WI38 (cell line): Measurements from ENCODE around the gene FASTKD3.
A peak's percentile ranks its signal among the peaks of the same experiment; 100 is the strongest.

Source experiments
- H3K4me3 ChIP-seq: 2 replicates; pipeline ENCODE4 v1.5.1; 2011; ENCODE audit warnings: low read depth, mild to moderate bottlenecking, control low read depth, low read length
- TF ChIP-seq, protein P1 (sequence below): IDR thresholded peaks from 2 replicates; pipeline ENCODE4 v1.5.1; 2012; ENCODE audit warnings: low read depth, mild to moderate bottlenecking, control low read depth, low read length

The FASTKD3 gene

DNA sequence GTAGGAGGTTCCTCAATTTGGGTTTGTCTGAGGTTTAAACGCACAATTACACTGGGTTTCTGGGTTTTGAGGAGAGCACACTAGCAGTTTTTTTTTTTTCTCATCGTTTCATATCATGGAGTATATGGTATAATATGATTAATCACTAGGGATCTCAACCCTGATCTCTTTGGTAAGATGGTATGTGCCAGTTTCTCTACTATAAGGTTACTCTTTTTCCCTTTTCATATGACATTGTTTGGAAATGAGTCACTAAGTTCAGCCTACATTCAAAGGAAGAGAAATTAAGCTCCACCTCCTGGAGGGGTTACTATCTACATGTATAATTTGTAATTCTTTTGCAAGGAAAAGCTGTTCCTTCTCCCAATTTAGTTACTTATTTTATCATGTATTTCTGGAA, 35.3 kb upstream of the FASTKD3 start:
- no peak overlapping the region for H3K4me3 ChIP-seq
- TF ChIP-seq, protein P1, sequence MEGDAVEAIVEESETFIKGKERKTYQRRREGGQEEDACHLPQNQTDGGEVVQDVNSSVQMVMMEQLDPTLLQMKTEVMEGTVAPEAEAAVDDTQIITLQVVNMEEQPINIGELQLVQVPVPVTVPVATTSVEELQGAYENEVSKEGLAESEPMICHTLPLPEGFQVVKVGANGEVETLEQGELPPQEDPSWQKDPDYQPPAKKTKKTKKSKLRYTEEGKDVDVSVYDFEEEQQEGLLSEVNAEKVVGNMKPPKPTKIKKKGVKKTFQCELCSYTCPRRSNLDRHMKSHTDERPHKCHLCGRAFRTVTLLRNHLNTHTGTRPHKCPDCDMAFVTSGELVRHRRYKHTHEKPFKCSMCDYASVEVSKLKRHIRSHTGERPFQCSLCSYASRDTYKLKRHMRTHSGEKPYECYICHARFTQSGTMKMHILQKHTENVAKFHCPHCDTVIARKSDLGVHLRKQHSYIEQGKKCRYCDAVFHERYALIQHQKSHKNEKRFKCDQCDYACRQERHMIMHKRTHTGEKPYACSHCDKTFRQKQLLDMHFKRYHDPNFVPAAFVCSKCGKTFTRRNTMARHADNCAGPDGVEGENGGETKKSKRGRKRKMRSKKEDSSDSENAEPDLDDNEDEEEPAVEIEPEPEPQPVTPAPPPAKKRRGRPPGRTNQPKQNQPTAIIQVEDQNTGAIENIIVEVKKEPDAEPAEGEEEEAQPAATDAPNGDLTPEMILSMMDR, result no peak

DNA sequence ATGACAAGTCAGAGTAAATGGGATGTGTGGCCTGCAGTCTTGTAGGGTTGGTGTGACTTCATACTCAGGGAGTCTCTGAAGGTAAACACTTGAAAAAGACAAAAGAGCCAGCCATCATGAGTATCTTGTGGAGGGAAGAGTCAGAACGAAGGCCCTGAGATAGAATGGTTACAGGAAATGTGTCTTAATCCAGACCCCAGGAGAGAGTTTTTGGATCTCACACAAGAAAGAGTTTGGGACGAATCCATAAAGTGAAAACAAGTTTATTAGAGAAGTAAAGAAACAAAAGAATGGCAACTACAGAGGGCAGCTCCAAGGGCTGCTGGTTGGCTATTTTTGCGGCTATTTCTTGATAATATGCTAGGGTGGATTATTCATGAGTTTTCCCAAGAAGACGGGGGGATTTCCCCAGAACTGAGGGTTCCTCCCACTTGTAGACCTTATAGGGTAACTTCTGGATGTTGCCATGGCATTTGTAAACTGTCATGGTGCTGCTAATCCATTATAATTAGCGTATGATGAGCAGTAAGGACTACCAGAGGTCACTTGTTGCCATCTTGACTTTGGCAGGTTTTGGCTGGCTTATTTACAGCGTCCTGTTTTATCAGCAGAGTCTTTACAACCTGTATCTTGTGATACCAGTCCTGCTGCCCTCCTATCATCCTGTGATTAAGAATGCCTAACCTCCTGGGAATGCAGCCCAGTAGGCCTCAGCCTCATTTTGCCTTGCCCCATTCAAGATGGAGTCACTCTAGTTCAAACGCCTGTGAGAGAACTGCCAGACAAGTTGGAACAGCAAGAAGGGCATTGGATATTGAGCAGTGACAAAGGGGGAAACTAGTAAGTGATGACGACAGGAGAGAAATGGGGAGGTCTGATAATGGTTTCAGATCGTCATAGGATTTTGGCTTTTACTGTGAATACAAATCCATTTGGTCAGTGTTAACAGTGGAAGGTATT, 34.1 kb upstream of the FASTKD3 start:
- no peak overlapping the region for H3K4me3 ChIP-seq
- TF ChIP-seq, protein P1, result no peak

DNA sequence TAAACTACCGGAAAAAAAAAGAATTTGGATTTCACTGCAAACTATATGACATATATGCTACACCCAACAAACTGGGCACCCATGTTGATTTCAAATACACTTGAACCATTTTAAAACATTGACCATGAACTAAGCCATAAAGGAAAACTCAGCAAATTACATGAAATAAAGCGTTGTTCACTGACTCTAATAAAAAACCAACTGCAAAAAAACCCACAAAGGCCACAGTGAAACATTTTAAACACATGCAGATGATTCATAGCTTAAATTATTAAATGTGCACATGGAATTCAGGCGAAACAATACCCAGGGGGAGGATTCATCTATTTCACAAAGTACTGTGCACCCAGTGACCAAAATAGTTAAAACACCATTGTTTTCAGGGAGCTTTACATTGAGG, 33.4 kb upstream of the FASTKD3 start:
- H3K4me3 ChIP-seq, result no peak overlapping the region
- TF ChIP-seq, protein P1, result no peak

DNA sequence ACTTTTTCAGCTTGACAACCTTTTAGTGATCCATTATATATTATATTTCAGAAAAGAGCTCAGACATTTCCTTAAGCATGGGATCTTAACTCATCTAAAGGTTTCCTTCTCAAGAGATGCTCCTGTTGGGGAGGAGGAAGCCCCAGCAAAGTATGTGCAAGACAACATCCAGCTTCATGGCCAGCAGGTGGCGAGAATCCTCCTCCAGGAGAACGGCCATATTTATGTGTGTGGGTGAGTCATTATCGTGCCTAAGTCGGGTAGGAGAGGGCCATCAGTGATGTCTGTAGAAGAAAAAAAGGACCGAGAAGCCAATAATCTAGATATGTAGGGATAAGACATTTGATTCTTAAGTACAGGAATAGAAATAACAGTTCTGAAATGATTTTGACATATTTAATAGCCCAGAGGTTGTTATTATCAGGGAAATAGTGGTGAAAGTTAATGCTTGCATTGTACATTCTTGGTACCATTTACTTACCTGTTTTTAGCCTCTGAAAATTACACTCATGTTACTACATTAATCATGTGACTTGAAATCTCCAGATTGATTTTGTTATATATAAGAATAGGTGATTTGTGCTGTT, 28.3 kb upstream of the FASTKD3 start:
- H3K4me3 ChIP-seq, result no peak overlapping the region
- TF ChIP-seq, protein P1, result peak; percentile 42; the same call in 1 of the 2 replicates

DNA sequence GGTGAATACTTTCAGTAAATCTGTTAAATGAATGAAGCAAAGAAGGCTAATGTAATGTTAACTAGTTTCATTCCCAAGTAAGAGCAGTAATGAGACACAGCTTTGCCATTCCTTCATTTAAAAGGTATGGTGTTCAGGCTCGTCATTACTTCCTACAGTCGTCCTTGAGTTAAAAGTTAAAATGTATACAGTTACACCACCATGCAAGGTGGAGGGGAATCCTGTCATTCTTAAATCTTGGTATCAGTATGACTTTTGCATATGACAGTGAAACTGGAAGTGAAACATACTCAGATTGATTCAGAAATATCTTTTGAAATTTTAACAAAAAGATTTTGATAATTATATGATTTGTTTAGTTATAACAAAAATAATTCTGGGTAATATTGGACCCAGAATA, 26.0 kb upstream of the FASTKD3 start:
- no peak overlapping the region for H3K4me3 ChIP-seq
- TF ChIP-seq, protein P1, result no peak

DNA sequence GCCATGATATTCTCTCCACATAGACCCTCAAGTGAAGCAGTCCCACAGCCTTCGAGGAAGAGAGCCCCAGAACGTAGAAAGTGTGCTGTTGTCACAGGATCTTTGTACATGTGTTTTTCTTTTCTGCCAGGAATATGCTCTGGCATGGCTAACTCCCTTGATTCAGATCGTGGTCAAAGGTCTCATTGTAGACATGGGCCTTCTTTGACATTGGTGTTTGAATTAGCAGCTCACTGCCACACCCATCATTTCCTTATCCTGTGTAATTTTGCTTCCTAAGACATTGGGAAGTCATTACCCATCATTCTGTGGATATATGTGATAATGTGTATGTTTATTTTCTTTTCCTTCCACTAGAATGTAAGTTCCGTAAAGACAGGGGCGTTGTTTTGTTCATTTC, 25.6 kb upstream of the FASTKD3 start:
- no peak overlapping the region for H3K4me3 ChIP-seq
- TF ChIP-seq, protein P1, result no peak

DNA sequence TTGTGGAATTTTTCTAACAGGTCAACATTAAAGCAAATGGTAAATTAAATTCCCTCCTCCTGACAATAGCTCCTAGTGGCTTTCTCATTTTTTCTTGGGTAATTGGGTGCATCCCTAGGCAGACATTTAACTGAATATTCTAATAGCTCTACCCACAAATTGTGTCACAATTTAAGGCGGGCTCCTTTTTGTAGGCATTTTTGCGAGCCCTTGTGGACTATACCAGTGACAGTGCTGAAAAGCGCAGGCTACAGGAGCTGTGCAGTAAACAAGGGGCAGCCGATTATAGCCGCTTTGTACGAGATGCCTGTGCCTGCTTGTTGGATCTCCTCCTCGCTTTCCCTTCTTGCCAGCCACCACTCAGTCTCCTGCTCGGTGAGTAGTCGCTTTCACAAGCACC, 20.1 kb upstream of the FASTKD3 start:
- no peak overlapping the region for H3K4me3 ChIP-seq
- TF ChIP-seq, protein P1, result no peak
